Measurements from ENCODE around the gene RPE. TPM values are rescaled to one million over a fixed set of nuclear protein-coding genes. Genes with fewer than 3 reads are reported as not detected.

Gene RPE
- total RNA-seq, 1 donor from 2014 or later: 45.1 TPM

DNA sequence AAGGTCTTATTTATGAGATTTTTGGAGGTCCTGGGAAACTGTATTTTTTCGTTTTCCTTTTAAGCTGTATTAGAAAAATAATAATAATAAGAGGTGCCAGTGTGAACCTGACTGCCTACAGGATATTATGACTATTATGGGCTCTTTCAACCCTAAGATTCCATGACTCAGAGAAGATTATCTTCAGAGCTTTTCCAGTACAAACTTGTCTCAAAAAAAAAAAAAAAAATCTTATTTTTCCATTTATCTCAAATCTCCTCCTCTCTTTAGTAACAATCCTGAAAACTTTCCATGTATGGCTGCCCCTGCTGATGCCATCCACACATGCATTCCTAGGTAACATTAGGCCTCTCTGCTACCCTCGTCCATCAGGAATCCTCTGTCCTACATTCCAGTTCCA lies 36.7 kb upstream of the RPE start:
- no peaks in the 10 kb centered on the region for H3K9me3 ChIP-seq
- no peak overlapping the region for H3K27ac ChIP-seq
- ATAC-seq (no peak), DNase-seq (no peak)
- H3K27me3 ChIP-seq (ENCODE audit: low read depth): no peaks in the 10 kb centered on the region
- TF ChIP-seq CTCF (IDR thresholded peaks at IDR 0.05): no peak
- no peaks in the 10 kb centered on the region for H3K36me3 ChIP-seq
- H3K4me3 ChIP-seq: no peak overlapping the region
- peaks cover 1% of the 10 kb centered on the region for H3K4me1 ChIP-seq
- intact Hi-C loops (cut with DNase I): no loop called here

GRCh38 chr2:209969692-209970091 lies 32.7 kb upstream of the RPE start:
- no peak overlapping the region for H3K27ac ChIP-seq
- H3K9me3 ChIP-seq: no peaks in the 10 kb centered on the region
- DNase-seq (no peak), ATAC-seq (no peak)
- H3K4me3 ChIP-seq: no peak overlapping the region
- H3K27me3 ChIP-seq (ENCODE audit: low read depth): no peaks in the 10 kb centered on the region
- intact Hi-C loops (cut with DNase I): no loop called here
- no peak for TF ChIP-seq CTCF (IDR thresholded peaks at IDR 0.05)
- no peaks in the 10 kb centered on the region for H3K36me3 ChIP-seq
- no peaks in the 10 kb centered on the region for H3K4me1 ChIP-seq

DNA sequence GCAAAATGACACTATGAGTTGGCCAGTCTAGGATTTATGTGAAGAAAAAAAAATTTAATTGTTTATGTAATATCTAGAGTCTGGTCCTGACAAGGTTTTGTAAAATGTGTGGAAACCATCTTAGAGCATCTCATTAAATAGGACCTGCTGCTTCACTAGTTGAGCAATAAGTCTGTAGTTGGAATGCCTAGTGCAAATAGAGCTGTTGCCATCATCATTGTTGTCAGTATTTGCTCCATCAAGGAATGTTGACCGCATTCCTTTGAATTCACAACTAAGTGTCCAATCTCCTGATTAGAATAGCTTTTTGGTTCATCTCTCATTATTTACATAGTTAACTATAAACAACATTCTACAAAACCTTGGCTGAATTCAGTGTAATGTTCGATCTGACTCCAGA lies 32.2 kb upstream of the RPE start:
- H3K4me1 ChIP-seq: no peaks in the 10 kb centered on the region
- ATAC-seq (no peak), DNase-seq (no peak)
- no peaks in the 10 kb centered on the region for H3K9me3 ChIP-seq
- H3K36me3 ChIP-seq: no peaks in the 10 kb centered on the region
- H3K27me3 ChIP-seq (ENCODE audit: low read depth): no peaks in the 10 kb centered on the region
- H3K4me3 ChIP-seq: no peak overlapping the region
- intact Hi-C loops (cut with DNase I): no loop called here
- TF ChIP-seq CTCF (IDR thresholded peaks at IDR 0.05): no peak
- no peak overlapping the region for H3K27ac ChIP-seq

DNA sequence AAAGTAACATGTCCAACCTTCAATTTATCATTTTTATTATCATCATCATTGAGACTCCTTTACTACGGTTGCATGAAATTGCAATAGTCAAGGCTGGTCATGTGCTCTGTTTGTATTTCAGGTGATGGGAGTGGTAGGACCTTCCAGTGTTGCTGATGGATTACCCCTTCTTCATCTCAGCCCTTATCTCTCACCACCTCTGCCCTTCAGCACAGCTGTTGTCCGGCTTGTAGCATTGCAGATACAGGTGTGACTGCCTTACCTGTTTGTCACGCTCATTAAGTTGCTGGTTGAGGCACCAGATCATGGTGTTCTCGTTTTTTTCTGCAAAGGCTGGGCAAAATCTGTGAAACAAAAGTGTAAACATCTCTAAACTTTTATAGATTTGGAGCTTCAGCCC lies 31.7 kb upstream of the RPE start:
- Histone ChIP-seq H3K36me3 (no peaks in the 10 kb centered on the region), H3K4me3 (no peak overlapping the region), H3K27ac (no peak overlapping the region), H3K4me1 (no peaks in the 10 kb centered on the region), H3K27me3 (ENCODE audit: low read depth) (no peaks in the 10 kb centered on the region), H3K9me3 (no peaks in the 10 kb centered on the region)
- TF ChIP-seq CTCF (IDR thresholded peaks at IDR 0.05): no peak
- DNase-seq: no peak
- intact Hi-C loops (cut with DNase I): no loop called here
- no peak for ATAC-seq

DNA sequence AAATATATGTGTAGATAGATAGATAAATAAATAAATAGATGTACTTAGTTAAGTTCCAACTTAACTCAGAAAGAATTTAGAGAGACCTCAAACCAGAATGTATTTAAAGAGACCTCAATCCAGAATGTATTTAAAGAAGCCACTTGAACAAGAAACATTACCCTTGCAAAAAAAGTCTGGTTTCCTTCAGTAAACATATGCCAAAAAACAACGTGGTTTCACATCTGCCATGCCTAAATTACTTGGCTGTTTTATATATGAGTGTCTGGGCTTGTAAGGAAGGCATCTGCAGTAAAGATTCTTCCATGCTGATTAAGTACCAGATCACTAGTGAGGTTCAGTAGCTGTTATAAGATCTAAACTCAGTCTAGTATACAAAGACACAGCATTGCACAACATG lies 29.1 kb upstream of the RPE start:
- DNase-seq (no peak), ATAC-seq (no peak)
- Histone ChIP-seq H3K9me3 (no peaks in the 10 kb centered on the region), H3K27me3 (ENCODE audit: low read depth) (no peaks in the 10 kb centered on the region), H3K4me1 (no peaks in the 10 kb centered on the region), H3K4me3 (no peak overlapping the region), H3K36me3 (no peaks in the 10 kb centered on the region), H3K27ac (no peak overlapping the region)
- no peak for TF ChIP-seq CTCF (IDR thresholded peaks at IDR 0.05)
- intact Hi-C loops (cut with DNase I): no loop called here

- Histone ChIP-seq H3K4me1 (no peaks in the 10 kb centered on the region), H3K36me3 (no peaks in the 10 kb centered on the region), H3K27me3 (ENCODE audit: low read depth) (no peaks in the 10 kb centered on the region), H3K27ac (no peak overlapping the region), H3K4me3 (no peak overlapping the region), H3K9me3 (no peaks in the 10 kb centered on the region)
- ATAC-seq (no peak), DNase-seq (no peak)
- intact Hi-C loops (cut with DNase I): no loop called here
- no peak for TF ChIP-seq CTCF (IDR thresholded peaks at IDR 0.05)
These were observed 27.9 kb upstream of the RPE start for GRCh38 chr2:209974576-209974975.
